Retinal pigment epithelial cell (primary cell): ENCODE results near the gene MET.

ENCODE experiments used
- DNase-seq: peaks from one replicate; pipeline ENCODE4 v3.0.0-alpha.2; 2010; ENCODE audit warnings: low read depth
- H3K4me3 ChIP-seq: 2 replicates; pipeline ENCODE4 v1.5.1; 2011; ENCODE audit warnings: mild to moderate bottlenecking, low read length, control low read depth, moderate library complexity
- TF ChIP-seq, protein P1 (sequence below): conservative IDR thresholded peaks from 2 replicates; pipeline ENCODE4 v1.5.1; 2011; ENCODE audit warnings: low read depth, low read length, control low read depth, inconsistent platforms

The MET gene

GRCh38 chr7:116698396-116698795, 26.4 kb downstream of the MET start:
- H3K4me3 ChIP-seq: no peak overlapping the region
- TF ChIP-seq, protein P1, sequence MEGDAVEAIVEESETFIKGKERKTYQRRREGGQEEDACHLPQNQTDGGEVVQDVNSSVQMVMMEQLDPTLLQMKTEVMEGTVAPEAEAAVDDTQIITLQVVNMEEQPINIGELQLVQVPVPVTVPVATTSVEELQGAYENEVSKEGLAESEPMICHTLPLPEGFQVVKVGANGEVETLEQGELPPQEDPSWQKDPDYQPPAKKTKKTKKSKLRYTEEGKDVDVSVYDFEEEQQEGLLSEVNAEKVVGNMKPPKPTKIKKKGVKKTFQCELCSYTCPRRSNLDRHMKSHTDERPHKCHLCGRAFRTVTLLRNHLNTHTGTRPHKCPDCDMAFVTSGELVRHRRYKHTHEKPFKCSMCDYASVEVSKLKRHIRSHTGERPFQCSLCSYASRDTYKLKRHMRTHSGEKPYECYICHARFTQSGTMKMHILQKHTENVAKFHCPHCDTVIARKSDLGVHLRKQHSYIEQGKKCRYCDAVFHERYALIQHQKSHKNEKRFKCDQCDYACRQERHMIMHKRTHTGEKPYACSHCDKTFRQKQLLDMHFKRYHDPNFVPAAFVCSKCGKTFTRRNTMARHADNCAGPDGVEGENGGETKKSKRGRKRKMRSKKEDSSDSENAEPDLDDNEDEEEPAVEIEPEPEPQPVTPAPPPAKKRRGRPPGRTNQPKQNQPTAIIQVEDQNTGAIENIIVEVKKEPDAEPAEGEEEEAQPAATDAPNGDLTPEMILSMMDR: no peak
- no peak for DNase-seq

DNA sequence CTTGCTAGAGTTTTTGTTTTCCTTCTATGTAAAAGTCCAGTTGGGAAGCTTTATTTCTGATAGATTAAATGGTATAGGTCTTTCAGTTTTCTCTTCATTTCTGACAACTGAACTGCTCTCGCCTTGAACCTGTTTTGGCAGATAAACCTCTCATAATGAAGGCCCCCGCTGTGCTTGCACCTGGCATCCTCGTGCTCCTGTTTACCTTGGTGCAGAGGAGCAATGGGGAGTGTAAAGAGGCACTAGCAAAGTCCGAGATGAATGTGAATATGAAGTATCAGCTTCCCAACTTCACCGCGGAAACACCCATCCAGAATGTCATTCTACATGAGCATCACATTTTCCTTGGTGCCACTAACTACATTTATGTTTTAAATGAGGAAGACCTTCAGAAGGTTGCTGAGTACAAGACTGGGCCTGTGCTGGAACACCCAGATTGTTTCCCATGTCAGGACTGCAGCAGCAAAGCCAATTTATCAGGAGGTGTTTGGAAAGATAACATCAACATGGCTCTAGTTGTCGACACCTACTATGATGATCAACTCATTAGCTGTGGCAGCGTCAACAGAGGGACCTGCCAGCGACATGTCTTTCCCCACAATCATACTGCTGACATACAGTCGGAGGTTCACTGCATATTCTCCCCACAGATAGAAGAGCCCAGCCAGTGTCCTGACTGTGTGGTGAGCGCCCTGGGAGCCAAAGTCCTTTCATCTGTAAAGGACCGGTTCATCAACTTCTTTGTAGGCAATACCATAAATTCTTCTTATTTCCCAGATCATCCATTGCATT, 27.1 kb downstream of the MET start:
- DNase-seq: no peak
- TF ChIP-seq, protein P1: no peak
- no peak overlapping the region for H3K4me3 ChIP-seq

DNA sequence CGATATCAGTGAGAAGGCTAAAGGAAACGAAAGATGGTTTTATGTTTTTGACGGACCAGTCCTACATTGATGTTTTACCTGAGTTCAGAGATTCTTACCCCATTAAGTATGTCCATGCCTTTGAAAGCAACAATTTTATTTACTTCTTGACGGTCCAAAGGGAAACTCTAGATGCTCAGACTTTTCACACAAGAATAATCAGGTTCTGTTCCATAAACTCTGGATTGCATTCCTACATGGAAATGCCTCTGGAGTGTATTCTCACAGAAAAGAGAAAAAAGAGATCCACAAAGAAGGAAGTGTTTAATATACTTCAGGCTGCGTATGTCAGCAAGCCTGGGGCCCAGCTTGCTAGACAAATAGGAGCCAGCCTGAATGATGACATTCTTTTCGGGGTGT, 27.7 kb downstream of the MET start:
- TF ChIP-seq, protein P1: no peak
- DNase-seq: no peak
- no peak overlapping the region for H3K4me3 ChIP-seq

- DNase-seq: no peak
- TF ChIP-seq, protein P1: no peak
- H3K4me3 ChIP-seq: no peak overlapping the region
Observed at GRCh38 chr7:116702046-116702785, 30.2 kb downstream of the MET start.

GRCh38 chr7:116704650-116705228, 32.7 kb downstream of the MET start:
- no peak overlapping the region for H3K4me3 ChIP-seq
- no peak for DNase-seq
- TF ChIP-seq, protein P1: no peak

DNA sequence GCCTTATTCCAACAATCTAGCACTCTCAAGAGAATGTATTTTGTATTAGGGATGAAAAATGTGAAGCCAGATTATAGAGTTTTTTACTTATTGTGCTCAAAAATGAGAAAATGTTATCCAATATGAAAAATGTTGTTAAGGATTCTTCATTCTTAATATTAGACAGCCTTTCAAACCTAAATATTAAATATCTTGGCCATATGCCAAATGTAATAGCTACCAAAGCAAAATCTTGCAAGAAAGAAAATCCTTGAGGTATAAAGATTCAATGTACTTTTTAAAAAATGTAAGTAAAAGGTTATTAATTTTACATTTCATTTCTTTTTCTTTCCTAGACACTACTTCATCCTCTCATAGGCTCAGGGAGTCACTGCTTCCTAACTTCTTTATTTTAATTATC, 33.4 kb downstream of the MET start:
- TF ChIP-seq, protein P1: no peak
- DNase-seq: no peak
- H3K4me3 ChIP-seq: no peak overlapping the region

GRCh38 chr7:116706668-116707126, 34.7 kb downstream of the MET start:
- TF ChIP-seq, protein P1: no peak
- peak; percentile 43 for DNase-seq
- peak overlapping the region; percentile 15 for H3K4me3 ChIP-seq
